Measurements from ENCODE around the gene ADPRHL1. TPM values are rescaled to one million over a fixed set of nuclear protein-coding genes. Genes with fewer than 3 reads are reported as not detected.

The ADPRHL1 gene
- total and polyA plus RNA-seq, 2 donors (not counting 1 experiment from before 2014, with no cell fraction given) = 0.28 to 1.3 TPM

- peaks cover 4% of the 10 kb centered on the region for H3K27me3 Mint-ChIP-seq
- Histone ChIP-seq H3K4me1 (ENCODE audit: control insufficient read depth in 2 of 2, insufficient read depth in 2 of 2, low read length in 2 of 2) (peaks cover 2 to 4% of the 10 kb centered on the region in 2 donors), H3K4me3 (ENCODE audit: control extremely low read depth in 1 of 5, extremely low read depth in 1 of 5, insufficient read depth in 1 of 5, low read depth in 2 of 5, low read length in 4 of 5) (no peak overlapping the region), H2AFZ (ENCODE audit: insufficient read depth, low read depth, low read length, poor library complexity, severe bottlenecking) (no peak overlapping the region), H3K79me2 (ENCODE audit: control insufficient read depth, insufficient read depth, low read length) (no peaks in the 10 kb centered on the region), H3K9me3 (ENCODE audit: control extremely low read depth in 1 of 3, control insufficient read depth in 2 of 3, insufficient read depth in 1 of 3, low read length in 2 of 3) (no peaks in the 10 kb centered on the region), H3K27ac (ENCODE audit: low read length in 2 of 2) (no peak overlapping the region), H4K20me1 (ENCODE audit: control insufficient read depth, insufficient read depth, low read length, poor library complexity, severe bottlenecking) (no peaks in the 10 kb centered on the region), H3K36me3 (replicated peaks in 1 of 2; ENCODE audit: control extremely low read depth in 1 of 2, control insufficient read depth in 1 of 2, extremely low read depth in 1 of 2, insufficient read depth in 2 of 2, low read length in 1 of 2) (no peaks in the 10 kb centered on the region), H3K9ac (ENCODE audit: low read length) (no peak overlapping the region), H3K27me3 (replicated peaks in 1 of 4; ENCODE audit: control extremely low read depth in 1 of 4, control insufficient read depth in 3 of 4, insufficient read depth in 4 of 4, low read length in 3 of 4) (no peaks in the 10 kb centered on the region), H3K4me2 (replicated peaks; ENCODE audit: low read depth, low read length, poor library complexity, severe bottlenecking) (no peak overlapping the region)
- ChIA-PET POLR2A (no interaction called here), CTCF (interaction anchor here (0.7 to 1.6 kb wide), 2 partner anchors 9 to 459 kb away, joined by 3 read pairs; no protein-coding TSS in a partner anchor)
- 96% methylated on average over 11 of the region's 19 CpGs for WGBS (ENCODE audit: insufficient coverage)
- DNase-seq = no peak
- peaks cover 4% of the 10 kb centered on the region for H3K4me1 Mint-ChIP-seq
- intact Hi-C loops (cut with micrococcal nuclease) = no loop called here
- H3K27ac Mint-ChIP-seq = no peak overlapping the region
- no peaks in the 10 kb centered on the region for H3K9me3 Mint-ChIP-seq (ENCODE audit: insufficient read depth)
- TF ChIP-seq EZH2 (IDR thresholded peaks at IDR 0.05; ENCODE audit: borderline replicate concordance, insufficient read depth, low read depth, low read length, poor library complexity, severe bottlenecking) = no peak
- TF ChIP-seq, protein P1, sequence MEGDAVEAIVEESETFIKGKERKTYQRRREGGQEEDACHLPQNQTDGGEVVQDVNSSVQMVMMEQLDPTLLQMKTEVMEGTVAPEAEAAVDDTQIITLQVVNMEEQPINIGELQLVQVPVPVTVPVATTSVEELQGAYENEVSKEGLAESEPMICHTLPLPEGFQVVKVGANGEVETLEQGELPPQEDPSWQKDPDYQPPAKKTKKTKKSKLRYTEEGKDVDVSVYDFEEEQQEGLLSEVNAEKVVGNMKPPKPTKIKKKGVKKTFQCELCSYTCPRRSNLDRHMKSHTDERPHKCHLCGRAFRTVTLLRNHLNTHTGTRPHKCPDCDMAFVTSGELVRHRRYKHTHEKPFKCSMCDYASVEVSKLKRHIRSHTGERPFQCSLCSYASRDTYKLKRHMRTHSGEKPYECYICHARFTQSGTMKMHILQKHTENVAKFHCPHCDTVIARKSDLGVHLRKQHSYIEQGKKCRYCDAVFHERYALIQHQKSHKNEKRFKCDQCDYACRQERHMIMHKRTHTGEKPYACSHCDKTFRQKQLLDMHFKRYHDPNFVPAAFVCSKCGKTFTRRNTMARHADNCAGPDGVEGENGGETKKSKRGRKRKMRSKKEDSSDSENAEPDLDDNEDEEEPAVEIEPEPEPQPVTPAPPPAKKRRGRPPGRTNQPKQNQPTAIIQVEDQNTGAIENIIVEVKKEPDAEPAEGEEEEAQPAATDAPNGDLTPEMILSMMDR (IDR thresholded peaks at IDR 0.05) = no peak
- H3K4me3 Mint-ChIP-seq = no peak overlapping the region
- no peak for ATAC-seq (ENCODE audit: low read depth)
These were observed 54.1 kb downstream of the ADPRHL1 start for GRCh38 chr13:113398963-113399754.
